HG03159 (cell line): Measurements from ENCODE around the gene INTS11.

Experiments used
- ATAC-seq: cut with Tn5 transposase; IDR thresholded peaks from one replicate; pipeline ENCODE4 v1.9.1; 2021; ENCODE audit warnings: mild to moderate bottlenecking, moderate library complexity; ENCODE audit not compliant: unreplicated experiment

The INTS11 gene

GRCh38 chr1:1345384-1345783 lies 20.9 kb upstream of the INTS11 start:
- ATAC-seq = no peak

- no peak for ATAC-seq
Observed at GRCh38 chr1:1344655-1345361, 20.3 kb upstream of the INTS11 start.

- ATAC-seq = no peak
Observed at GRCh38 chr1:1343811-1344421, 19.5 kb upstream of the INTS11 start.

- ATAC-seq = no peak
Observed at GRCh38 chr1:1342584-1343115, 18.2 kb upstream of the INTS11 start.

GRCh38 chr1:1342061-1342562 lies 17.7 kb upstream of the INTS11 start:
- no peak for ATAC-seq

- ATAC-seq = no peak
Observed at GRCh38 chr1:1341549-1342021, 17.1 kb upstream of the INTS11 start.

GRCh38 chr1:1340791-1341548 lies 16.5 kb upstream of the INTS11 start:
- ATAC-seq = no peak

GRCh38 chr1:1340185-1340584 lies 15.7 kb upstream of the INTS11 start:
- no peak for ATAC-seq

- ATAC-seq = no peak
Observed at GRCh38 chr1:1338278-1338677, 13.8 kb upstream of the INTS11 start.

GRCh38 chr1:1337793-1338147 lies 13.3 kb upstream of the INTS11 start:
- no peak for ATAC-seq

- no peak for ATAC-seq
Observed at GRCh38 chr1:1336931-1337792, 12.7 kb upstream of the INTS11 start.

GRCh38 chr1:1336446-1336845 lies 12.0 kb upstream of the INTS11 start:
- no peak for ATAC-seq

- no peak for ATAC-seq
Observed at GRCh38 chr1:1335792-1336248, 11.4 kb upstream of the INTS11 start.

- no peak for ATAC-seq
Observed at GRCh38 chr1:1335283-1335682, 10.8 kb upstream of the INTS11 start.

GRCh38 chr1:1334835-1335234 lies 10.4 kb upstream of the INTS11 start:
- ATAC-seq = no peak

- ATAC-seq = no peak
Observed at GRCh38 chr1:1333551-1334241, 9.2 kb upstream of the INTS11 start.

GRCh38 chr1:1332774-1333480 lies 8.5 kb upstream of the INTS11 start:
- no peak for ATAC-seq

- ATAC-seq = no peak
Observed at GRCh38 chr1:1332031-1332755, 7.7 kb upstream of the INTS11 start.
